ENCODE measurements around the gene FAM181A. TPM values are rescaled to one million over a fixed set of nuclear protein-coding genes. Genes with fewer than 3 reads are reported as not detected.

The FAM181A gene
- total RNA-seq, 1 experiment from 2014 or later = not detected

GRCh38 chr14:93960108-93960475 is 32.9 kb downstream of the FAM181A start:
- no TSS peak for BruUV-seq (replicated peaks)
- Histone ChIP-seq H3K27ac (ENCODE audit: low read length) (peak overlapping the region; percentile 77), H3K9me3 (ENCODE audit: control insufficient read depth, insufficient read depth, low read depth, low read length) (no peaks in the 10 kb centered on the region), H3K36me3 (ENCODE audit: control insufficient read depth, insufficient read depth, low read length) (no peaks in the 10 kb centered on the region), H3K4me3 (ENCODE audit: low read depth in 2 of 2, low read length in 2 of 2) (no peak overlapping the region), H3K4me1 (ENCODE audit: control insufficient read depth, insufficient read depth, low read length) (peaks cover 40% of the 10 kb centered on the region), H3K27me3 (ENCODE audit: control insufficient read depth, insufficient read depth, low read length) (no peaks in the 10 kb centered on the region)
- in situ Hi-C loops (cut with HindIII; ENCODE audit: low pct_unique_long_range_greater_than_20kb, low sequenced_read_pairs) = no loop called here
- peak; percentile 5; the same call in 1 of the 2 replicates for ATAC-seq
- CTCF ChIA-PET = interaction anchor here (1.5 kb wide), 1 partner anchor 20 kb away, joined by 7 read pairs; no protein-coding TSS in a partner anchor
- POLR2A ChIA-PET = no interaction called here
- intact Hi-C loops (cut with micrococcal nuclease; ENCODE audit: unreplicated experiment) = no loop called here
- TF ChIP-seq CTCF (IDR thresholded peaks at IDR 0.05) = no peak
- no peak for DNase-seq (ENCODE audit: low read depth, low spot score)

GRCh38 chr14:93960774-93961438 is 33.8 kb downstream of the FAM181A start:
- TF ChIP-seq TCF7L2 (IDR thresholded peaks at IDR 0.05; ENCODE audit: low read depth, low read length) (no peak), SIN3A (IDR thresholded peaks at IDR 0.05; ENCODE audit: borderline replicate concordance, insufficient read depth, low read depth, low read length) (no peak), REST (IDR thresholded peaks at IDR 0.05; ENCODE audit: insufficient read depth in 1 of 2, low read depth in 2 of 2, low read length in 1 of 2) (no peak), POLR2AphosphoS5 (IDR thresholded peaks at IDR 0.05; ENCODE audit: low read depth, low read length) (no peak), CTCF (IDR thresholded peaks at IDR 0.05) (no peak)
- intact Hi-C loops (cut with micrococcal nuclease; ENCODE audit: unreplicated experiment) = no loop called here
- ChIA-PET CTCF (no interaction called here), POLR2A (no interaction called here)
- no peak overlapping the region for H3K4me3 ChIP-seq (ENCODE audit: low read depth in 2 of 2, low read length in 2 of 2)
- BruUV-seq (replicated peaks) = no TSS peak
- H3K27ac ChIP-seq (ENCODE audit: low read length) = peak overlapping the region; percentile 77
- no peaks in the 10 kb centered on the region for H3K27me3 ChIP-seq (ENCODE audit: control insufficient read depth, insufficient read depth, low read length)
- no peaks in the 10 kb centered on the region for H3K9me3 ChIP-seq (ENCODE audit: control insufficient read depth, insufficient read depth, low read depth, low read length)
- H3K36me3 ChIP-seq (ENCODE audit: control insufficient read depth, insufficient read depth, low read length) = no peaks in the 10 kb centered on the region
- ATAC-seq (no peak), DNase-seq (ENCODE audit: low read depth, low spot score) (no peak)
- in situ Hi-C loops (cut with HindIII; ENCODE audit: low pct_unique_long_range_greater_than_20kb, low sequenced_read_pairs) = no loop called here
- peaks cover 40% of the 10 kb centered on the region for H3K4me1 ChIP-seq (ENCODE audit: control insufficient read depth, insufficient read depth, low read length)

All from Panc1 (cell line).